ENCODE results near the gene FCAMR. TPM values are rescaled to one million over a fixed set of nuclear protein-coding genes. Genes with fewer than 3 reads are reported as not detected.

The FCAMR gene
- total RNA-seq, 1 donor from 2014 or later: not detected

GRCh38 chr1:206954459-206955342, 15.6 kb downstream of the FCAMR start:
- Mint-ChIP-seq H3K9me3 (ENCODE audit: low read depth) (peaks cover 6% of the 10 kb centered on the region), H3K4me1 (ENCODE audit: low read depth) (no peaks in the 10 kb centered on the region), H3K27me3 (ENCODE audit: low read depth) (peaks cover 14% of the 10 kb centered on the region), H3K36me3 (ENCODE audit: low read depth) (no peaks in the 10 kb centered on the region), H3K27ac (ENCODE audit: unreplicated experiment) (no peak overlapping the region), H3K4me3 (ENCODE audit: unreplicated experiment) (no peak overlapping the region)
- no peak for DNase-seq (ENCODE audit: low spot score)
- TF ChIP-seq CTCF (IDR thresholded peaks at IDR 0.05): no peak

GRCh38 chr1:206953626-206954025, 16.6 kb downstream of the FCAMR start:
- Mint-ChIP-seq H3K9me3 (ENCODE audit: low read depth) (peaks cover 6% of the 10 kb centered on the region), H3K4me3 (ENCODE audit: unreplicated experiment) (no peak overlapping the region), H3K4me1 (ENCODE audit: low read depth) (no peaks in the 10 kb centered on the region), H3K36me3 (ENCODE audit: low read depth) (no peaks in the 10 kb centered on the region), H3K27ac (ENCODE audit: unreplicated experiment) (no peak overlapping the region), H3K27me3 (ENCODE audit: low read depth) (peaks cover 15% of the 10 kb centered on the region)
- no peak for TF ChIP-seq CTCF (IDR thresholded peaks at IDR 0.05)
- no peak for DNase-seq (ENCODE audit: low spot score)

- Mint-ChIP-seq H3K4me1 (ENCODE audit: low read depth) (no peaks in the 10 kb centered on the region), H3K27me3 (ENCODE audit: low read depth) (peaks cover 16% of the 10 kb centered on the region), H3K27ac (ENCODE audit: unreplicated experiment) (no peak overlapping the region), H3K36me3 (ENCODE audit: low read depth) (no peaks in the 10 kb centered on the region), H3K9me3 (ENCODE audit: low read depth) (peaks cover 6% of the 10 kb centered on the region), H3K4me3 (ENCODE audit: unreplicated experiment) (no peak overlapping the region)
- no peak for TF ChIP-seq CTCF (IDR thresholded peaks at IDR 0.05)
- no peak for DNase-seq (ENCODE audit: low spot score)
These were observed 17.1 kb downstream of the FCAMR start for GRCh38 chr1:206953126-206953525.

GRCh38 chr1:206952171-206952570, 18.1 kb downstream of the FCAMR start:
- Mint-ChIP-seq H3K36me3 (ENCODE audit: low read depth) (no peaks in the 10 kb centered on the region), H3K4me1 (ENCODE audit: low read depth) (no peaks in the 10 kb centered on the region), H3K27ac (ENCODE audit: unreplicated experiment) (no peak overlapping the region), H3K9me3 (ENCODE audit: low read depth) (peaks cover 6% of the 10 kb centered on the region), H3K27me3 (ENCODE audit: low read depth) (peaks cover 22% of the 10 kb centered on the region), H3K4me3 (ENCODE audit: unreplicated experiment) (no peak overlapping the region)
- no peak for DNase-seq (ENCODE audit: low spot score)
- no peak for TF ChIP-seq CTCF (IDR thresholded peaks at IDR 0.05)

- H3K4me1 Mint-ChIP-seq (ENCODE audit: low read depth): no peaks in the 10 kb centered on the region
- H3K9me3 Mint-ChIP-seq (ENCODE audit: low read depth): peaks cover 6% of the 10 kb centered on the region
- no peak overlapping the region for H3K27ac Mint-ChIP-seq (ENCODE audit: unreplicated experiment)
- H3K27me3 Mint-ChIP-seq (ENCODE audit: low read depth): peaks cover 28% of the 10 kb centered on the region
- H3K4me3 Mint-ChIP-seq (ENCODE audit: unreplicated experiment): no peak overlapping the region
- no peak for DNase-seq (ENCODE audit: low spot score)
- TF ChIP-seq CTCF (IDR thresholded peaks at IDR 0.05): no peak
- H3K36me3 Mint-ChIP-seq (ENCODE audit: low read depth): no peaks in the 10 kb centered on the region
These were observed 18.8 kb downstream of the FCAMR start for GRCh38 chr1:206951318-206952100.
